Subcutaneous adipose tissue (tissue), 4 donors: ENCODE results near the gene PDXK. TPM values are rescaled to one million over a fixed set of nuclear protein-coding genes. Genes with fewer than 3 reads are reported as not detected.

Experiments
- CTCF ChIP-seq: fragments of 450-650 bp; IDR thresholded peaks from one replicate; pipeline ENCODE4 v1.5.1; 2016; ENCODE audit warnings: low read depth, mild to moderate bottlenecking, control low read depth, antibody characterized with exemption, moderate library complexity
- total RNA-seq, 4 donors: library from RNA; depleted of rRNA; stranded (reverse); fragments of >200 nt; gene quantifications; one replicate each; pipeline ENCODE4 v1.1.0, GENCODE V29; 2016

The PDXK gene
- total RNA-seq, 4 donors from 2014 or later = 63.6 to 261 (median 72.6) TPM

- TF ChIP-seq CTCF = no peak
These were observed 34.0 kb downstream of the PDXK start for GRCh38 chr21:43752758-43753438.

- no peak for TF ChIP-seq CTCF
These were observed 34.5 kb downstream of the PDXK start for GRCh38 chr21:43753439-43753799.

GRCh38 chr21:43754948-43755781, 36.2 kb downstream of the PDXK start:
- no peak for TF ChIP-seq CTCF

GRCh38 chr21:43755820-43756594, 37.1 kb downstream of the PDXK start:
- TF ChIP-seq CTCF = no peak

GRCh38 chr21:43757601-43758000, 38.7 kb downstream of the PDXK start:
- no peak for TF ChIP-seq CTCF

GRCh38 chr21:43758111-43758641, 39.2 kb downstream of the PDXK start:
- no peak for TF ChIP-seq CTCF
